GM18517 (cell line): ENCODE results near the gene KIF6.

Experiments
- ATAC-seq: cut with Tn5 transposase; IDR thresholded peaks from one replicate; pipeline ENCODE4 v1.9.1; 2021; ENCODE audit warnings: mild to moderate bottlenecking, moderate library complexity; ENCODE audit not compliant: unreplicated experiment

The KIF6 gene

GRCh38 chr6:39560915-39561314 lies 164.3 kb downstream of the KIF6 start:
- ATAC-seq: no peak

- no peak for ATAC-seq
These were observed 166.5 kb downstream of the KIF6 start for GRCh38 chr6:39558591-39559190.

- ATAC-seq: no peak
These were observed 167.1 kb downstream of the KIF6 start for GRCh38 chr6:39558079-39558478.

GRCh38 chr6:39555136-39555535 lies 170.1 kb downstream of the KIF6 start:
- no peak for ATAC-seq

- no peak for ATAC-seq
These were observed 171.1 kb downstream of the KIF6 start for GRCh38 chr6:39553860-39554802.

GRCh38 chr6:39553029-39553428 lies 172.2 kb downstream of the KIF6 start:
- ATAC-seq: no peak

GRCh38 chr6:39550191-39550590 lies 175.0 kb downstream of the KIF6 start:
- ATAC-seq: no peak

GRCh38 chr6:39546731-39547130 lies 178.5 kb downstream of the KIF6 start:
- ATAC-seq: no peak

- ATAC-seq: no peak
These were observed 181.3 kb downstream of the KIF6 start for GRCh38 chr6:39543950-39544349.

- ATAC-seq: no peak
These were observed 182.1 kb downstream of the KIF6 start for GRCh38 chr6:39543095-39543494.

GRCh38 chr6:39540454-39540853 lies 184.8 kb downstream of the KIF6 start:
- no peak for ATAC-seq

GRCh38 chr6:39530201-39530759 lies 194.9 kb downstream of the KIF6 start:
- peak; percentile 99 for ATAC-seq

- ATAC-seq: no peak
These were observed 197.2 kb downstream of the KIF6 start for GRCh38 chr6:39527792-39528564.

- no peak for ATAC-seq
These were observed 201.2 kb downstream of the KIF6 start for GRCh38 chr6:39524007-39524406.

GRCh38 chr6:39521958-39522357 lies 203.2 kb downstream of the KIF6 start:
- no peak for ATAC-seq

- no peak for ATAC-seq
These were observed 204.3 kb downstream of the KIF6 start for GRCh38 chr6:39520916-39521315.

GRCh38 chr6:39520411-39520810 lies 204.8 kb downstream of the KIF6 start:
- no peak for ATAC-seq

- no peak for ATAC-seq
These were observed 207.0 kb downstream of the KIF6 start for GRCh38 chr6:39518221-39518620.

- ATAC-seq: no peak
These were observed 207.5 kb downstream of the KIF6 start for GRCh38 chr6:39517756-39518155.

- no peak for ATAC-seq
These were observed 208.7 kb downstream of the KIF6 start for GRCh38 chr6:39516471-39516870.

GRCh38 chr6:39515471-39515870 lies 209.7 kb downstream of the KIF6 start:
- ATAC-seq: no peak
